ENCODE data around the gene AGAP3.

The AGAP3 gene

DNA sequence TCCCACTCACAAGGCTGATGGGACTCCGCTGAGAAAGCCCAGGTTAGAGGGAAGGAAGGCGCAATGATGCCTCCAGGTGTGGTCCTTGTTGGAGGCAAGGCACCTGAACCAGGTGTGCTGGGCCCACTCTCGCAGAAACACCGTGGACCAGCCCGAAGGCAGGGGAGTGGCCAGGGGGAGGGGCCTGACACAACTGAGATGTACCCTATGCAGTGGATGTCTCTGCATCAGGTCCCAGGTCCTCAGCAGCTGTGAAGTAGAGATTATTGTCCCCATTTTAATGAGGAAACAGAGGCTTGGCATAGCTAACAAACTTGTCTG is 49.2 kb downstream of the AGAP3 start:
- DNase-seq (ENCODE audit: low read depth), result no peak

DNA sequence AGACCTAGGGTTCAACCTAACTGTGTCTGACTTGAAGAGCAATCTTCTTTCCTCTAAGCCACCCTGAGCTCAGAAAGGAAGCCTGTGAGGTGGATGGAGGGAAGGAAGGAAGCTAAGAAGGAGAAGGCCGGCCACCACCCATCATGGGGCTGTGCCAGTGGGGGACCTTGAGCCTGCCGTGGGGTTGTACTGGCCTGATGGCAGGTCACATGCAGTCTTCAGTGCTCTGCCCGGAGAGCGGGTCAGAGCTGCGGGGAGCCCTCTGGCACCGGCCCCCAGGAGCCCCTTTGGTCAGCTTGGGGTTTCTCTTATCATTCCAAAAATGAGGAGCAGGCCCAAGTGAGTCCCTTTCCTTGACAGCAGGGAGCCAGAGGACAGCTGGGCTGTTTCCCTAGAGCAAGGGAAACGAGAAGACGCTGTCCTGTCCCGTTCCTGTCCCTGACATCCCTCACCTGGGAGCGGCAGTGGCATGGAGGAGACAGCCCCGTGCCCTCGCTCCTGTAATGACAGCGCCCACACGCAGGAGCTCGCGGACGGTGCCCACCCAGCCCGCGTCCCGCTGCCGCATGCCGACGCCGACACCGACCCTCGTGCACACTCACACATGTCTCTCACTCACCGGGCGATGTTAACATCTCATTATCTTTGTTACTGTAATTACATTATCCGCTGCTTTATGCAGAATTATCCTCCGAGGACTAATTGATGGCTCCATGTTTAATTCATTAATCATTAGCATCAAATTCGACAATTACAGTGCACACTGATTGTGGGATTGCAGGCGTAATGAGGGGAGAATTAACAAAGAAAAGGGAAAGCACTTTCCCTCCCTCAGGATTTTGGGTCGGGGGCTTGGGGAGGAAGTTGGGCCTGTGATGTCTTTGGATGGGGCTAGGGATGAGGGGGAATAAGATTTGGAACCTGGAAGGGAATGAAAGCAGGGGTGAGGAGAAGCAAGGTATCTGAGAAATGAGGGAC is 49.9 kb downstream of the AGAP3 start:
- DNase-seq (ENCODE audit: low read depth), result no peak

DNA sequence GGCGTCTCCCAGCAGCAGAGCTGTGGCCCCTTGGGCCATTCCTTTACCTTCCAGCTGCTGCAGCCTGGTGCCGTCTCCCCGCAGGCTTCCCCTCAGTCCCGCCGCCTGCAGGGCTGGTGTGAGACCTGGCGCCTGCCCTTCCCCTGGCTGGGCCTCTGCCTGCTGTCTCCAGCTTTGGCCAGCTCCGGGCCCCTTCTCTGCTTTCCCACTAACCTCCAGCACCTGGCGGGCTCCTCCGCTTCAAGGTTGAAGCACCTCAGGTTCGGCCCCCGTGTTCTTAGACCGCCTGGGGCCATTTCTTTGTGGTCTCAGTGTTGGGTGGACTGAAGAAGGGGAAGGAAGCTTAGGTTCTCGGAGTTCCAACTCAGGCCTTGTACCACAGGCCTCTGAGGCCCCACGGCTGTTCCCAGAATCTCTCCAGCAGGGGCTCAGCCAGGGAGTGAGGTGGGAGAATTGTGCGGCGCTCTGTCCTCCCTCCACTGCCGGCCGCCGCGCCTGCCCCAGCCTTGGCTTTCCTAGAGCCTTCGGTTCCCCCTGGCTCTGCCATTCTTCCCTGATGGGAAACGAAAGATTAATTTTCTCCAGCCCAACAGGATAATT is 50.9 kb downstream of the AGAP3 start:
- no peak for DNase-seq (ENCODE audit: low read depth)

DNA sequence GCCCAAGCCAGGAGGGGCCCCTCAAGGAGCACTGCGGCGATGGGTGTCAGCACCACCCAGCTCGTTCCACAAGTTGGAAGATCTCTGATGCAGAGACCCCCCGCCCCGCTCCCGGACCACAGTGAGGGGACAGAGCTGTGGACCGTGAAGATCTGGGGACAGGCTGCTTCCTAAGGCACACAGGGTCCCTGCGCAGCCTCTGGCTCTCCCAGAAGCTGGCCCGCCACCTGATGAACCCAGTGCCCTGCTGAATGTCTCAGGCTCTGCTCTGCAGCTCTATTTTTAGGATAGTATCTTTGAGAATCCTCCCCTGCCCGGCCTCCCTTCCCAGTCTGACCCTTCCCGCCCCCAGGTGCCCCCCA is 51.5 kb downstream of the AGAP3 start:
- DNase-seq (ENCODE audit: low read depth), result no peak

DNA sequence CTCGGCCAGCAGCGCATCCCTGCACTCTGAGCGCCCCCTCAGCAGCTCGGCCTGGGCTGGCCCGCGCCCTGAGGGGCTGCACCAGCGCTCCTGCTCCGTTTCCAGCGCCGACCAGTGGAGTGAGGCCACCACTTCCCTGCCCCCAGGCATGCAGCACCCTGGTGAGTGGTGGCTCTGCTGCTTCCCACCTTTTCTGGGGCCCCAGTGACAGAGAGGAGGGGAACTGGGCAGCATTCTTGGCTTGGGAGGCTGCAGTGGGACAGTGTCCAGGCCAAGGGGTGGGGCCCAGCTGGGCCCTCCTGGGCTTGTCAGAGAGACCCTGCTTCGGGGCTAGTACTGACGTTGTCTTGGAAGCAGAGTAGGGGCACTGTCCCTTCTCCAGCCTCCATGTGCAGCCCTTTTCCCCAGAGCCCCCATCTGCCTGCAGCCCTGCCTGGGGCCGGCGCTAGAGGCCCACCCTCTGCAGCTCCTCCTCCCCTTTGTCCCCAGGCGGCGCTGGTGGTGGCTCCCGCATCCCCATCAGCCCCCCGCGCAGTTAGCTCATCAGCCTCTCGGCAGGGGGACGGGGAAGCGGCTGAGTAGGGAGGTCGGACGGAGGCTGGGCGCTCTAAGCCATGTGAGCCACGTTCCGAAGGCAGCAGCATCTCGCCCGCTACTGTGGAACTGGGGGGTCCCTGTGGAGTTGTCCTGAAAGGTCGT is 52.0 kb downstream of the AGAP3 start:
- DNase-seq (ENCODE audit: low read depth), result no peak

DNA sequence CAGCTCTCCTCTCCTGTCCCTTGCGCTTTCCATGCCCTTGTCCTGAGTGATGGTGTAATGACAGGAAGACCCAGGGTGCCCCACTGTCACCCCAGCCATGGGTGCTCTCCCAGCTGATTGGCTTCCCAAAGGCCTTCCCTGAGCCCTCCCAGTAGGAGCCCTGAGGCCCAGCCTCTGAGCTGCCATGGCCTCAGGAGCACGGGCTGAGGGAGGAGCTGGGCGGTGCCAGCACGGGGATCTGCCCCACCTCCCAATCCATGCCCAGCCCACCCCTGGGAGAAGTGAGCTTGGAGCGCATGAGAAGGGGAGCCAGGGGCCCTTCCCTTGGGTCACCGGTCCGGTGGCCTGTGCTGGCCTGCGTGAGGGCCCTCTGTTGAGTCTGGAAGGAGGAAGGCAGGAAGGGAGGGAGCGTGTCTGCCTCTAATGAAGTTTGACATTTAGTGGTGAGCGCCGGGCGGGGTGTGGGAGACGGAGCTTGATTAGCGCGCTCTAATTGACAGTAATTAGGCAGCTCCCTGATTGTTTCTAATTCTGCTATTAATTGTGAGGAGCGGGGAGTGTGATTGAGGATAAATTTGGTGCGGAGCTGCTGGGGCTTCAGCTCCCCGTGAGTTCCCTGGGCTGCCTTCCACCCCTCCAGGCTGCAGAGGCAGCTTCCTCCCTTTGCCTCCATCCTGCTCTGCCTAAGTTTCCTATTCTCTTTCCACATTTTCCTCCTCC is 53.0 kb downstream of the AGAP3 start:
- no peak for DNase-seq (ENCODE audit: low read depth)

DNA sequence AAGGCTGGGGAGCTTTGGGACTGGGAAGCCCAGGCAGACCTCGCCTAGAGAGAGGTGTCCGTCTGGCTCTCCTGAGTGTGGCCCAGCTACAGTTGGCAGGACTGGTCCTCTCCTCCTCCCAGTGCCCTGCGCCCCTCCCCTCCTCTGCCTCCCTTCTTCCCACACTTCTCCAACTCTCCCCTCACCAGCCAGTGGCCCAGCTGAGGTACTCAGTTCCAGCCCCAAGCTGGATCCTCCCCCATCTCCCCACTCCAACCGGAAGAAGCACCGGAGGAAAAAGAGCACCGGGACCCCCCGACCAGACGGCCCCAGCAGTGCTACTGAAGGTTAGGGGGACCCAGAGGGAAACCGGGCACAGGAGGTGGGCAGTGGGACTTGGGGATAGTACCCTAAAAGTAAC is 53.5 kb downstream of the AGAP3 start:
- no peak for DNase-seq (ENCODE audit: low read depth)

DNA sequence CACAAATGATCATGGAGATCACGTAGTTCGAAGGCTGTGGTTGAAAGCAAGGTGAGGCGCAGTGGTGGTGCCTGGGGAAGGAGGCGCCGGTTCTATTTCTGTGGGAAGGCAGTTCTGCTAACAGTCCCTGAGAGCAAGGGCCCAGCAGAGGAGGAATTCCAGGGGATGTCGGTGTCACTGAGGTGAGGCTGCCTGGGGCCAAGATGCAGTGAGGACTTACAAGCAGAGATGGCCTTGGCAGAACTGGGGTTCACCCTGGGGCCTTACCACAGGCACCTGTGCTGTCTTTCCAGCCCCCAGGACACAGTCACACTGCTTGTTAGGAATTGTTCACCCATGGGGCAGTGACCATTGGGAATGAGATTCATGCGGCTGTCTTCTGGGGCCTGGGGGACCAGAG is 54.6 kb downstream of the AGAP3 start:
- DNase-seq (ENCODE audit: low read depth), result no peak

DNA sequence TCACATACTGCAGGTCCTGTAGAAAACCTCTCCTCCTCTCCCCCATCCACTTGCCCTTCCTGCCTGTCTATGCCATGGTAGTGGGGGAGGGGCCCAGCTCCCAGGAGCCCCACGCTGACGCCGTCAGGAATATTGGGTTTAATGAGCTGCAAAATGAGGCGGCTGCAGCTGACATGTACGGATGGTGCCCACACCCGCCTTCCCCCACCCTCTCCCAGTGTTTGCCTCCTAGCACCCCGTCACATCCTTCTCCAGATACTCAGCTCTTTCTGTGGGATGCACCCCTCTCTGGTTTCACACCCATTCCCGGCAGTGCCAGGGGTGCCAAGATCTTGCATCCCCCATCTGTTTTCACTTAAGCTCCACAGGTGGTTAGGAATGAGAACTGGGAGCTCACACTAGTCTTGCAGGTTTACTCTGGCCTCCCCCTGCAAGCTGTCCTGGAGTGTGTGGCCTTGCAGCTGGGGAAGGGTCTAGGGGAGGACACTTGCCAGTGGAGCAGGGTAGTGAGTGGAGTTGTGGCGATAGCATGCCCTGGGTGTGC is 55.1 kb downstream of the AGAP3 start:
- no peak for DNase-seq (ENCODE audit: low read depth)

DNA sequence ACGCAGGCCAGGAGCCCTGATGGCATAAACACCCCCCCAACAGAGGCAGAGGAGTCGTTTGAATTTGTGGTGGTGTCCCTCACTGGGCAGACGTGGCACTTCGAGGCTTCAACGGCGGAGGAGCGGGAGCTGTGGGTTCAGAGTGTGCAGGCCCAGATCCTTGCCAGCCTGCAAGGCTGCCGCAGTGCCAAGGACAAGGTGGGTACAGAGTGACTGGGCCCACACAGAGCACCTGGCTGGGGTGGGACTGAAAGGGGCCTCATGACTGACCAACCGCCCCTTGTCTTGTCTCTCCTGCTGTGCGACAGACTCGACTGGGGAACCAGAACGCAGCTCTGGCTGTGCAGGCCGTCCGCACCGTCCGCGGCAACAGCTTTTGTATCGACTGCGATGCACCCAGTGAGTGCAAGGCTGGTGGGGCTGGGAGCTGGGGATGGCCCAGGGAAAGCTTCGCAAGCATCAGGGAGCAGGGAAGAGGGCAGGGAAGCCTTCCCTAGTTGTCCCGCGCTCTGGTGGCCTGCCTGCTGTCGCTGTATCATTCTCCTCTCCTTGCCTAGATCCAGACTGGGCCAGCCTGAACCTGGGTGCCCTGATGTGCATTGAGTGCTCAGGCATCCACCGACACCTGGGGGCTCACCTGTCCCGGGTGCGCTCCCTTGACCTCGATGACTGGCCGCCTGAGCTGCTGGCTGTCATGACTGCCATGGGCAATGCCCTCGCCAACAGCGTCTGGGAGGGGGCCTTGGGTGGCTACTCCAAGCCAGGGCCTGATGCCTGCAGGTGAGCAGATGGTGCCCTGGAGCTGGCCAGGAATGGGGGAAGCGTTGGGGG is 55.8 kb downstream of the AGAP3 start:
- DNase-seq (ENCODE audit: low read depth), result no peak

DNA sequence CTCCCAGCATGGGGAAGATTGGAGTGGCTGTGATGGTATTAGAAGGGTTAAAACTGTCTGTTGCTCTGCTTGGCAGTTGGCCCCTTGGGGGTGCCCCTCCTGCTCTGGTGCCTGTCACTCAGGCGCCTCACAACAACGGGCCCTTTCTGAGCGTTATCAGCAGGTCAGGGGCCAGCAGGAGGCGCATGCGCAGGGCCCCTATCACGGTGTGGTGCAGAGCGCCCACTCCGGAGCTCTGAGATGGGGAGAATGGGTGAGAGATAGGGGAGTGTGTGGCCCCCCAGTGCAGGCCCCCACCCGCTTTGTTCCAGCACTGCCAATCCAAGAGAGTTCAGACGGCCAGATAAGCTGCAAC is 56.4 kb downstream of the AGAP3 start:
- DNase-seq (ENCODE audit: low read depth), result no peak

DNA sequence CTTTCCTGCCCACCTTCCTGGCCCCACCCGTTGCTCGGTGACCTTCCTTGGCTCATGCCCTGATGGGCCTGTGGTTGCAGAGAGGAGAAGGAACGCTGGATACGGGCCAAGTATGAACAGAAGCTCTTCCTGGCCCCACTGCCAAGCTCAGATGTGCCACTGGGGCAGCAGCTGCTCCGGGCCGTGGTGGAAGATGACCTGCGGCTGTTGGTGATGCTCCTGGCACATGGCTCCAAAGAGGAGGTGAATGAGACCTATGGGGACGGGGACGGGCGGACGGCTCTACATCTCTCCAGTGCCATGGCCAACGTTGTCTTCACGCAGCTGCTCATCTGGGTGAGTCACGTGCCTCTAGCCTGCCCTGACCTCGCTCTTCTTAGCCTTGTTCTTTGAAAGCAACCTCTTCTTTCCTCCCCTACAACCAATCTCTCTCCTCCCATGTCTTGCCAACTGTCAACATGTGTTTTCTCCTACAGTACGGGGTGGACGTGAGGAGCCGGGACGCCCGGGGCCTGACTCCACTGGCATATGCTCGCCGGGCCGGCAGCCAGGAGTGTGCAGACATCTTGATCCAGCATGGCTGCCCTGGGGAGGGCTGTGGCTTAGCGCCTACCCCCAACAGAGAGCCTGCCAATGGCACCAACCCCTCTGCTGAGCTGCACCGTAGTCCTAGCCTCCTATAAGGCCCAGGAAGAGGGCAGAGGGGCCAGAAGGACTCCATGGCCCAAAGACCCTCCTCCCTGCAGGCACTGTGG is 57.2 kb downstream of the AGAP3 start:
- DNase-seq (ENCODE audit: low read depth), result no peak

DNA sequence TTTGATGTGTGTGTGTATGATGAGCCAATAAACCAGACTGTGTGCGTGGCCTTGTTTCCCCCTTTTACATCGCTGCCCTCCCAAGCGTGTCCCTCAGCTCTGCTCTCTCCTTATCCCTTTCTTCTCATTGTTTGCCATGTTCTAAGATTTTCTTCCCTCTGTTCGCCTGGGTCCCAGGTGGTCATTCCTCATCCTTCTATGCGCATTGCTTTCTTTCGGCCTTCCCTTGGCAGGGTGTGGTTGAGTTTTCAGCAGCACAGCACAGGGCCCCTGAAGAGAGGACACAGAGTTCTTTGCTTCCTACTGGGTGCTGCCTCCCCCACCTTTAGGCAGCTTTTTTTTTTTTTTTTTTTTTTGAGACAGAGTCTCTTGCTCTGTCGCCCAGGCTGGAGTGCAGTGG is 58.1 kb downstream of the AGAP3 start:
- DNase-seq (ENCODE audit: low read depth), result no peak

DNA sequence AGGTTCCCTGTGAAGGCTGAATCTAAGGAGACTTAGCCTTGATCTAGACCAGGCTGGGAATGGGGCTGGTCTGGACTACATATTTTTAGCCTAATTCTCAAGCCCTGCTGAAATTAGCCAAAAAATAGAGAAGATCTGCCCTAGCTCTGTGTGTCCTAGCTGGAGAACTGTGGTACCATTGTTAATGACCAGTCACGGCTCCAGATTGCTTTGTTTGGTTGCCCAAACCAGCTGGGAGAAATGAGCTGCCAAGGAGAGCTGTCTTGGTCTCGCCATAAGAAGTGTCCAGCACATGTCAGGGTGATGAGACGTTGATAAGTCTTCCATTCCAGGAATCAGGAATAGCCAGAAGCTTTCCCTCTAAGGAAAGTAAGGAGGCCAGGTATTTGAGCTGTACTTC is 60.5 kb downstream of the AGAP3 start:
- DNase-seq (ENCODE audit: low read depth), result no peak

DNA sequence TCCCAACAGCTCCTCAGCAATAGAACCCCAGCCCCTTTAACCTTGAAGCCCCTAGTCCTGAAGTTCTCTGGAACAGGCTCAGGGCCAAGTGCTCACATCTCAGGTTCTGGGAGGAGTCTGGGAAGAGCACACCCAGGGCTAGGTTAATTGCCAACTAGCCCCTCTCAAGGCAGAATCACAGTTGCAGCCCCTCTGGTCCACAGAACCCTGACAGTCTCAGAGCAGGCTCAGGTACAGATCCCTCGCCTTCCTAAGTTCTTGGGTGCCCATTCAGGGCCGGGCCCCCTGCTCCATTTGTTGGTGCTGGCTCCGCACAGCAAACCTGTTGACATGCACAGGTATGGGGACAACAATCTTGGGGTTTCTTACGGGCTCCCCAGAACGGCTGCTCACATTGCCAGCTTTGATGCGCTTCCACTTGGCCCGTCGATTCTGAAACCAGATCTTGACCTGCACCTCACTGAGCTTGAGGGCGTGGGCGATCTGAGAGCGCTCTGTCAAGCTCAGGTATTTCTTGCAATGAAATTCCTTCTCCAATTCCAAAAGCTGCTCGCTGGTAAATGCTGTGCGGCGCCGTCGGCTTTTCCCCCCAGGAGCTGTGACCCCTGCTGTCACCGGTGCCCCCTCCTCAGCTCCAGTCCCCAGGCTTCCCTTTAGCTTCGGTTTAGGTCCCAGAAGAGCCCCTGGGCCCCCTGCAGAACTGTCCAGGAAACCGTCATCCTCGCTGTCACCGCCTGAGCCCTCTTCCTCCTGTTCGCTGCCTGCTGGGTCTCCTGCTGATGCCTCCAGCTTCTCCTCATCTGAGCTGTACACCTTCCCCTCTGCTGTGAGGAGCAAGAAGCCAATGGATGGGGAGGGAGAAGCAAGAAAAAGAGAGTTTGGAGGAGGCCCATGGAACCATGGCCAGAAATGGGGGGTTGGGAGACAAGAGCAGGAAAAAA is 62.3 kb downstream of the AGAP3 start:
- no peak for DNase-seq (ENCODE audit: low read depth)

DNA sequence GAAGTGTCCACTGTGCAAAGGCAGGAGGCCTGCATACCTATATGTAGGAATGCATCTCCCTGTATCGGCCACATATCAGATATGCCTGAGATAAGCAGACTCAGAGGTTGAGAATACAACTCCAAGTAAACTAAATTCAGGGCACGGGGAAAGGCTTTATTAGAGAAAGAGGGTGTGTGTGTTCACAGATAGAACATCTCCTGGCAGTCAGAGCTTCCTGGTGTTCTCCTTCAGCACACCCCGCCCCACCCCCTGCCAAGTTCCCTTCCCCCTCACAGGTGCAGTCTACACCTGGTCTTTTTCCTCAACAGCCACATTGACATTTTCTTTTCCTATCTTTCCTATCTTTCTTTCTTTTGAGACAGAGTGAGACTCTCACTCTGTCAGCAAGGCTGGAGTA is 64.1 kb downstream of the AGAP3 start:
- no peak for DNase-seq (ENCODE audit: low read depth)

DNA sequence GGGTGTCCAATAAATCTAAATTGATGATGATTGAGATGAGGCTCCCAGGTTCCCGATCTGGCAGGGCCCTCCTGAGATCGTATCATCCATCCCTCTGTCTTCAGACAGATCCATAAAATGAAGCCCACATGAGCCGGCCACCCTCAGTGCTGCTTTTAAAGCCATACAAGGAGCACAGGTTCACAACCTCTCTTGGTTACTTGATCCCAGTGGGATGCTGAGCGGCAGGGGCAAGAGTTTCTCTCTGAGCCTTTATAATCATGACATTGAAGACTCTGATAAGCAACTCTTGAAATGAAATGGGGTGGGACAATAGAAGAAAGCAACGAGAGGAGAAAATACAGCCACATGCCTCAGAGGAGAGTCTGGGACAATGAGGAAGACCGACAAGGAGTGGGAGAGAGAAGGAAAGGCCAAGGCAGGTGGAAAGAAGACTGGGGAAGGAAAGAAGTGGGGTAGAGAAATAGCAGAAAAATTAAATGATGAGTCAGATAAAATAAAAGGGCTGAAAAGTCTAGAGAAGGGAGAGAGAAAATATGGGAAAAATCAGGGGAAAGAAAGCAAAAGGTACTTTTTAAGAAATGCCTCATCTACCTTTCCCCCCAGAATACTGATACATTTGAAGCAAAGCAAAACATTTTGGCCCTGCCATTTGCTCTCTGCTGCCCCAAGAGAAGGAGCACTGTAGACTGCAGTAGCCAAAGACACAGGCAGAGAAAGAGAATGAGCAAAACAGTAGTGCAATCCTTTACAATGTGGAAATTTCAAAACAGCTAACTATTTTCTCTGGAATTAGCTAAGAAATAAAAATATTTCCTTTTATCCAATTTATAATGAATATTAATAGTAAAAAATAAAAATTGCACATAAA is 66.6 kb downstream of the AGAP3 start:
- no peak for DNase-seq (ENCODE audit: low read depth)

DNA sequence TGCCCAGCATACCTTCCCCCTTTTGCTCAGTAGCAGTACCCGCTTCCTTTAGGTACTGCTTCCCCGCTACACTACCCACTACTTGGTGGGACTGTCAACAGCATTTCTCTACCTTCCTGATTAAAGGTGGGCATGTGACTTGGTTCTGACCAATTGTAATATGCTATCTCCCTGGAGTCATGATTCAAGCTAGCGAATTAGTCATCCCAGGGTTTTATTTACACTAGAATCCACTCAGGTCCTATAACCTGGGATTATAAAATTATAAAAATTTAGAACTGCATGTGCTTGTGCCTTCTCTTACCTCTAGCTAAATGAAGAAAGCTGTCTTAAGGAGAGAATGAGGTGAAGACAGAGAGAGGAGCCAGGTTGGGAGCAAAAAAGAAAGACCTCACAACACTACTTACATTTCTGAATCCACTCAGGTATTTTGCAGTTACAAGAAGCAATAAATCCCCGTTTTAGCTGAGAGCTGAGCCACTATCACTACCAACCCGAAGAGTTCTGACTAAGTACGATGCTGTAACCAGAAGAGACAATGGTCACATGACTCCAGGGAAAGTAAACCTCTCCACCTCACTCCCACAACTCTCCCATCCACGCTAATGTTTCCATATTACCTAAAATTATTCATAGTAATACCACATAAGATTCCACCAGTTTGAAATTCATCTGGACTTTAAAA is 71.5 kb downstream of the AGAP3 start:
- no peak for DNase-seq (ENCODE audit: low read depth)
